Measurements from ENCODE around the gene PSRC1. TPM values are rescaled to one million over a fixed set of nuclear protein-coding genes. Genes with fewer than 3 reads are reported as not detected.

PSRC1 gene
- total RNA-seq, 1 donor = 5.4 TPM

- TF ChIP-seq CTCF (IDR thresholded peaks at IDR 0.05; ENCODE audit: extremely low read depth, low read depth, low read length) = no peak
- H3K9me3 ChIP-seq (ENCODE audit: low read depth, low read length) = no peaks in the 10 kb centered on the region
Measured at GRCh38 chr1:109269212-109269980, 13.5 kb downstream of the PSRC1 start.

GRCh38 chr1:109268431-109269211 is 14.3 kb downstream of the PSRC1 start:
- peak; percentile 83 for DNase-seq (ENCODE audit: insufficient read length, low spot score, missing footprints)
- Histone ChIP-seq H3K4me2 (ENCODE audit: insufficient read depth, low read length) (no peak overlapping the region), H3K4me1 (ENCODE audit: insufficient read depth, low read length) (peaks cover 6% of the 10 kb centered on the region), H2AFZ (ENCODE audit: low read length) (no peak overlapping the region), H3K27ac (ENCODE audit: low read depth, low read length) (no peak overlapping the region), H3K4me3 (ENCODE audit: insufficient read depth, low read length) (no peak overlapping the region), H3K9me3 (ENCODE audit: low read depth, low read length) (no peaks in the 10 kb centered on the region), H3K36me3 (ENCODE audit: insufficient read depth, low read length) (no peaks in the 10 kb centered on the region), H3K27me3 (ENCODE audit: insufficient read depth, low read length) (no peaks in the 10 kb centered on the region), H3K79me2 (ENCODE audit: insufficient read depth, low read length) (no peaks in the 10 kb centered on the region), H4K20me1 (ENCODE audit: insufficient read depth, low read length) (no peaks in the 10 kb centered on the region)
- no peak for TF ChIP-seq CTCF (IDR thresholded peaks at IDR 0.05; ENCODE audit: extremely low read depth, low read depth, low read length)

More at GRCh38 chr1:109269212-109269980, 13.5 kb downstream of the PSRC1 start:
- Histone ChIP-seq H3K79me2 (ENCODE audit: insufficient read depth, low read length) (no peaks in the 10 kb centered on the region), H3K27me3 (ENCODE audit: insufficient read depth, low read length) (no peaks in the 10 kb centered on the region), H3K4me3 (ENCODE audit: insufficient read depth, low read length) (no peak overlapping the region), H3K27ac (ENCODE audit: low read depth, low read length) (no peak overlapping the region), H3K36me3 (ENCODE audit: insufficient read depth, low read length) (no peaks in the 10 kb centered on the region), H2AFZ (ENCODE audit: low read length) (no peak overlapping the region), H3K4me2 (ENCODE audit: insufficient read depth, low read length) (no peak overlapping the region), H3K4me1 (ENCODE audit: insufficient read depth, low read length) (peaks cover 6% of the 10 kb centered on the region), H4K20me1 (ENCODE audit: insufficient read depth, low read length) (no peaks in the 10 kb centered on the region)
- peak; percentile 76 for DNase-seq (ENCODE audit: insufficient read length, low spot score, missing footprints)

GRCh38 chr1:109267743-109268300 is 15.1 kb downstream of the PSRC1 start:
- no peak for TF ChIP-seq CTCF (IDR thresholded peaks at IDR 0.05; ENCODE audit: extremely low read depth, low read depth, low read length)
- Histone ChIP-seq H2AFZ (ENCODE audit: low read length) (no peak overlapping the region), H3K36me3 (ENCODE audit: insufficient read depth, low read length) (no peaks in the 10 kb centered on the region), H3K79me2 (ENCODE audit: insufficient read depth, low read length) (no peaks in the 10 kb centered on the region), H3K27ac (ENCODE audit: low read depth, low read length) (no peak overlapping the region), H3K4me2 (ENCODE audit: insufficient read depth, low read length) (no peak overlapping the region), H3K4me3 (ENCODE audit: insufficient read depth, low read length) (no peak overlapping the region), H3K27me3 (ENCODE audit: insufficient read depth, low read length) (no peaks in the 10 kb centered on the region), H3K4me1 (ENCODE audit: insufficient read depth, low read length) (peaks cover 6% of the 10 kb centered on the region), H4K20me1 (ENCODE audit: insufficient read depth, low read length) (no peaks in the 10 kb centered on the region), H3K9me3 (ENCODE audit: low read depth, low read length) (no peaks in the 10 kb centered on the region)
- DNase-seq (ENCODE audit: insufficient read length, low spot score, missing footprints) = peak; percentile 80

- no peaks in the 10 kb centered on the region for H3K36me3 ChIP-seq (ENCODE audit: insufficient read depth, low read length)
- no peak overlapping the region for H2AFZ ChIP-seq (ENCODE audit: low read length)
- no peaks in the 10 kb centered on the region for H3K27me3 ChIP-seq (ENCODE audit: insufficient read depth, low read length)
- no peak overlapping the region for H3K27ac ChIP-seq (ENCODE audit: low read depth, low read length)
- no peaks in the 10 kb centered on the region for H3K79me2 ChIP-seq (ENCODE audit: insufficient read depth, low read length)
- no peak overlapping the region for H3K4me2 ChIP-seq (ENCODE audit: insufficient read depth, low read length)
- H3K9me3 ChIP-seq (ENCODE audit: low read depth, low read length) = no peaks in the 10 kb centered on the region
- H4K20me1 ChIP-seq (ENCODE audit: insufficient read depth, low read length) = no peaks in the 10 kb centered on the region
- peaks cover 6% of the 10 kb centered on the region for H3K4me1 ChIP-seq (ENCODE audit: insufficient read depth, low read length)
- no peak overlapping the region for H3K4me3 ChIP-seq (ENCODE audit: insufficient read depth, low read length)
- no peak for TF ChIP-seq CTCF (IDR thresholded peaks at IDR 0.05; ENCODE audit: extremely low read depth, low read depth, low read length)
- peak; percentile 98 for DNase-seq (ENCODE audit: insufficient read length, low spot score, missing footprints)
Measured at GRCh38 chr1:109266965-109267364, 16.0 kb downstream of the PSRC1 start.
